Measurements from ENCODE around the gene CENPVL3.

DNA sequence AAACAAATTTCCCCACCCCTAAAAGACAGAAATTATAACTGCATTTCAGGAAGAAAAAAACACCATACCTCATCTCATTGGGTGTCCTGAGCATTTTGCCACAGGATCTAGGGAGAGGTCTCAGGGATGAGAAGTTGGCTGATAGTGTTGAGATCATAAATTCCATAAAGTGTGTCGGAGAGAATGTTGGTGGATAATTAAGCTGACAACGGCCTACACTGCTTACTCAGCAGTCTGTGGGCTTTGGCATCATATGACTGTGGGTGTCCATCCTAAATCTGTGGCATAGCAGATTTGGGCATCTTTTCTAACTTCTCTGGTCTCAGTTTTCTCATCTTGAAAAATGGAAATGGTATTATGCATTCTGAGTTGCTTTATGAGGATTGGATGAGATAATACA, 12.3 kb downstream of the CENPVL3 start:
- TF ChIP-seq, protein P1, sequence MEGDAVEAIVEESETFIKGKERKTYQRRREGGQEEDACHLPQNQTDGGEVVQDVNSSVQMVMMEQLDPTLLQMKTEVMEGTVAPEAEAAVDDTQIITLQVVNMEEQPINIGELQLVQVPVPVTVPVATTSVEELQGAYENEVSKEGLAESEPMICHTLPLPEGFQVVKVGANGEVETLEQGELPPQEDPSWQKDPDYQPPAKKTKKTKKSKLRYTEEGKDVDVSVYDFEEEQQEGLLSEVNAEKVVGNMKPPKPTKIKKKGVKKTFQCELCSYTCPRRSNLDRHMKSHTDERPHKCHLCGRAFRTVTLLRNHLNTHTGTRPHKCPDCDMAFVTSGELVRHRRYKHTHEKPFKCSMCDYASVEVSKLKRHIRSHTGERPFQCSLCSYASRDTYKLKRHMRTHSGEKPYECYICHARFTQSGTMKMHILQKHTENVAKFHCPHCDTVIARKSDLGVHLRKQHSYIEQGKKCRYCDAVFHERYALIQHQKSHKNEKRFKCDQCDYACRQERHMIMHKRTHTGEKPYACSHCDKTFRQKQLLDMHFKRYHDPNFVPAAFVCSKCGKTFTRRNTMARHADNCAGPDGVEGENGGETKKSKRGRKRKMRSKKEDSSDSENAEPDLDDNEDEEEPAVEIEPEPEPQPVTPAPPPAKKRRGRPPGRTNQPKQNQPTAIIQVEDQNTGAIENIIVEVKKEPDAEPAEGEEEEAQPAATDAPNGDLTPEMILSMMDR (IDR thresholded peaks at IDR 0.05), result no peak
- TF ChIP-seq POLR2A (IDR thresholded peaks at IDR 0.05), result no peak

Data from right lobe of liver (tissue), 4 donors.